Mesendoderm (in vitro differentiated cells): ENCODE results near the gene KIF5C.
"Not testable (repeated sequence)": the region's sequence is repeated elsewhere in the genome, so short reads cannot be mapped to it uniquely, and the experiment has no call there.

Source experiments
- DNase-seq: peaks from one replicate; pipeline ENCODE4 v3.0.0; 2013
- H2AK5ac ChIP-seq: 2 replicates; pipeline ENCODE4 v1.6.1; 2013; ENCODE audit warnings: low read length, inconsistent platforms
- H2BK120ac ChIP-seq: 2 replicates; pipeline ENCODE4 v1.6.1; 2013; ENCODE audit warnings: low read depth, mild to moderate bottlenecking, low read length, moderate library complexity, mixed read lengths
- H2BK15ac ChIP-seq: replicated peaks from 2 replicates; pipeline ENCODE4 v1.6.1; 2013; ENCODE audit warnings: low read depth, mild to moderate bottlenecking, moderate library complexity
- H2BK5ac ChIP-seq: 2 replicates; pipeline ENCODE4 v1.6.1; 2013; ENCODE audit warnings: low read length, inconsistent platforms
- H3K18ac ChIP-seq: 2 replicates; pipeline ENCODE4 v1.6.1; 2013; ENCODE audit warnings: mild to moderate bottlenecking, low read length, mixed read lengths
- H3K23ac ChIP-seq: one replicate; pipeline ENCODE4 v1.6.1; 2013; ENCODE audit warnings: low read length
- H3K27ac ChIP-seq: 2 replicates; pipeline ENCODE4 v1.5.1; 2013; ENCODE audit warnings: low read depth, mild to moderate bottlenecking, inconsistent platforms, low read length, moderate library complexity
- H3K27me3 ChIP-seq: 2 replicates; pipeline ENCODE4 v1.6.1; 2013; ENCODE audit warnings: low read length, control low read depth, mild to moderate bottlenecking, inconsistent platforms; ENCODE audit not compliant: insufficient read depth, poor library complexity
- H3K36me3 ChIP-seq: 2 replicates; pipeline ENCODE4 v1.6.1; 2013; ENCODE audit warnings: low read length, inconsistent platforms; ENCODE audit not compliant: control insufficient read depth, insufficient read depth
- H3K4ac ChIP-seq: one replicate; pipeline ENCODE4 v1.6.1; 2013; ENCODE audit warnings: low read depth, mild to moderate bottlenecking, low read length, moderate library complexity
- H3K4me1 ChIP-seq: 2 replicates; pipeline ENCODE4 v1.6.1; 2013; ENCODE audit warnings: low read depth, low read length, inconsistent platforms; ENCODE audit not compliant: control insufficient read depth
- H3K4me2 ChIP-seq: 2 replicates; pipeline ENCODE4 v1.6.1; 2013; ENCODE audit warnings: low read length
- H3K4me3 ChIP-seq: 2 replicates; pipeline ENCODE4 v1.5.1; 2013; ENCODE audit warnings: mild to moderate bottlenecking, low read length
- H3K56ac ChIP-seq: one replicate; pipeline ENCODE4 v1.6.1; 2013; ENCODE audit warnings: low read length
- H3K79me1 ChIP-seq: 2 replicates; pipeline ENCODE4 v1.6.1; 2013; ENCODE audit warnings: low read length, inconsistent platforms
- H3K79me2 ChIP-seq: 2 replicates; pipeline ENCODE4 v1.6.1; 2013; ENCODE audit warnings: mild to moderate bottlenecking, low read length; ENCODE audit not compliant: control insufficient read depth, insufficient read depth
- H3K9ac ChIP-seq: 2 replicates; pipeline ENCODE4 v1.6.1; 2013; ENCODE audit warnings: low read length, inconsistent platforms
- H4K5ac ChIP-seq: one replicate; pipeline ENCODE4 v1.6.1; 2013; ENCODE audit warnings: low read length
- H4K8ac ChIP-seq: one replicate; pipeline ENCODE4 v1.6.1; 2013; ENCODE audit warnings: low read depth, mild to moderate bottlenecking, control low read depth, low read length, moderate library complexity
- WGBS: extraction: QIAGEN DNeasy Blood & Tissue Kit; methylation state at CpG from one replicate; pipeline ENCODE4 v1.1.7; 2013; ENCODE audit warnings: low lambda C conversion rate, missing lambda C conversion rate; ENCODE audit not compliant: insufficient coverage; ENCODE audit errors: extremely low coverage; 5-methylcytosine and 5-hydroxymethylcytosine counted together

KIF5C gene

DNA sequence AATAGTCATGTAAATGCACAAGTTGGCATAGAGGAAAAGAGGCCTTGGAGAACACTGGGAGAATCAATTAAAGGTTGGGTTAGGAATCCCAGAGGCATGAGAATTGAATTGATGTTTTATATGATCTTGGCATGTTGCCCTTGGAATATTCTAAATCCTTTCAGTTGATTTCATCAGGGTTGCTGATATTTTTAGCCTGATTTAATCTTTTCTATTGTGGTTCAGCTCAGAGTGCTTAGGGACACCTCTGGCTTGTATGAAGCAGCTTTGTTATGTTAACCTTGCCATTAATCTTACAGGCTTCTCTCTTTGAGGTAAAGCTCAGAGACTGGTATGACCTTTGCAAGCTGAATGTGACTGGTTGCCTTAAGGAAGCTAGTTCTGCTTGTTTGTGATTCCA, 99.1 kb downstream of the KIF5C start:
- Histone ChIP-seq H3K56ac (no peak overlapping the region), H3K4me2 (no peak overlapping the region), H3K27ac (no peak overlapping the region), H3K23ac (no peak overlapping the region), H2BK5ac (no peak overlapping the region), H3K4me1 (no peaks in the 10 kb centered on the region), H2BK120ac (no peak overlapping the region), H4K5ac (no peak overlapping the region), H3K4ac (no peak overlapping the region), H4K8ac (no peak overlapping the region), H2AK5ac (no peak overlapping the region), H3K9ac (no peak overlapping the region), H3K36me3 (no peaks in the 10 kb centered on the region), H3K18ac (no peak overlapping the region), H3K79me1 (no peaks in the 10 kb centered on the region), H2BK15ac (no peak overlapping the region), H3K79me2 (no peaks in the 10 kb centered on the region), H3K27me3 (no peaks in the 10 kb centered on the region), H3K4me3 (no peak overlapping the region)
- DNase-seq: peak; percentile 23

DNA sequence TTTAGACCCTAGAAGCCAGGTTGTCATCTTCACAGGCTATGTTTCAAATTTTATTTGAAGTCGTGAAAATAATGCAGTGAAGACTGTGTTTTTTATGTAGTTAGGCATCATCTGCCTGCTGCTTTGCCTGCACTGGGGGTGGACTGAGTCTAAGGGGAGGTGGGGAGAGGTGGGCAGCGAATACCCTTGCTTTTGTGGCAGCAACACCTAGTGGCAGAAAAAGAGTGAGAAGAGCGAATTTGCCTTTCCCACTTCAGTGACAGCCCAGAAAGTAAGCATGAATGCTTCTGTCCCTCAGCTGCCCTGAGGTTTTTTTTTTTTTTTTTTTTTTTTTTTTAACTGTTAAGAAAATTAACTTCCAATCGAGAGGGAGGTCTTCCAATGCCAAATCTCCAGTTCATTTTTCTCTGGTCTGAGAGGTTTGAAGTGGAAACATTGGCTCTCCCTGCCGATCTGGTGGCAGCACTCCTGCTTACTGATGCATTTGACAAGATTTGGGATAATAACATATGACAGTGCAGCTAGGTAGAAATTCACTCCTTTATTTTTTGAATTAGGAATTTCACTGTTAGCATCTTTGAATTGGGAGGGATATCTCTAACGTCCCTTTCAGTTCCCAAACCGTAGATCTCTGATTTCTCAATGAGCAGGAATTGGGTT, 103.1 kb downstream of the KIF5C start:
- Histone ChIP-seq H3K4ac (no peak overlapping the region), H2AK5ac (no peak overlapping the region), H3K27ac (no peak overlapping the region), H3K79me2 (no peaks in the 10 kb centered on the region), H3K18ac (no peak overlapping the region), H3K23ac (no peak overlapping the region), H4K5ac (no peak overlapping the region), H3K27me3 (no peaks in the 10 kb centered on the region), H3K79me1 (no peaks in the 10 kb centered on the region), H2BK120ac (no peak overlapping the region), H3K4me1 (no peaks in the 10 kb centered on the region), H3K36me3 (no peaks in the 10 kb centered on the region), H3K56ac (no peak overlapping the region), H4K8ac (no peak overlapping the region), H2BK15ac (no peak overlapping the region), H3K4me2 (no peak overlapping the region), H2BK5ac (no peak overlapping the region), H3K4me3 (no peak overlapping the region), H3K9ac (no peak overlapping the region)
- DNase-seq: peak; percentile 35
- WGBS: no CpG with 5 or more reads among the region's 7 CpGs

GRCh38 chr2:148978706-148979105, 103.7 kb downstream of the KIF5C start:
- no CpG with 5 or more reads among the region's 2 CpGs for WGBS
- H3K36me3 ChIP-seq: no peaks in the 10 kb centered on the region

DNA sequence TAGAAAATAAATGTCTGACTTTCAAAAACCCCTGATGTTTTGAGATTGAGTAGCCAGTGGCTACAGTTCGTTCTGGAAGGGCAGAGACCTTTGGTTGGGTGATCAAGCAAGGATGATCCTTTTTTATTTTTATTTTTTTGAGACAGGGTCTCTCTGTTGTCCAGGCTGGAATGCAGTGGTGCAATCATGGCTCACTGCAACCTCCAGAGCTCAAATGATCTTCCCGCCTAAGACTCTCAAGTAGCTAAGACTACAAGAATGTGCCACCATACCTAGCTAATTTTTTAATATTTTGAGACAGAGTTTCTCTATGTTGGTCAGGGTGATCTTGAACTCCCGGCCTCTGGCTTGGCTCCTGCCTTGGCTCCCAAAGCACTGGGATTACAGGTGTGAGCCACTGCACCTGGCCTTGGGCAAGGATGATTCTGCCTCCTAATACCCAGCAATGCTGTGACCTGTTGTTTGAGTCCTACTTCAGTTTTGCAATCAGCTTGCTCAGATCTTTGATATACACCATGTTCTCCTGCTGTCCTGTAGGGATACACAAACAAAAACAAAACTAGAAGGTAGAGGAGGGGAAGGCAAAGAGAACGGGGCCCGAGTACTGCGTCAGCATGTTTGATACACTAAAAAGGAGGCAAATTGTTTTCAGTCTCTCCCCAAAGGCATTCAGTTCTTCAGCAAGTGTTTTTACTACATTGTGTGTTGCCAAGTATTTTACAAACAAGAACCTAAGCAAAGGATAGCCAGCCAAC, 104.3 kb downstream of the KIF5C start:
- Histone ChIP-seq H3K79me1 (no peaks in the 10 kb centered on the region), H3K4ac (no peak overlapping the region), H3K4me1 (no peaks in the 10 kb centered on the region), H4K8ac (no peak overlapping the region), H3K27me3 (no peaks in the 10 kb centered on the region), H3K4me3 (no peak overlapping the region), H3K9ac (no peak overlapping the region), H2BK5ac (no peak overlapping the region), H3K36me3 (no peaks in the 10 kb centered on the region), H3K56ac (no peak overlapping the region), H4K5ac (no peak overlapping the region), H2AK5ac (no peak overlapping the region), H3K4me2 (no peak overlapping the region), H3K79me2 (no peaks in the 10 kb centered on the region), H2BK15ac (no peak overlapping the region), H2BK120ac (no peak overlapping the region), H3K23ac (no peak overlapping the region), H3K18ac (no peak overlapping the region), H3K27ac (no peak overlapping the region)
- no peak for DNase-seq
- no CpG with 5 or more reads among the region's 6 CpGs for WGBS

More at GRCh38 chr2:148978706-148979105, 103.7 kb downstream of the KIF5C start:
- H3K79me2 ChIP-seq: no peaks in the 10 kb centered on the region
- no peaks in the 10 kb centered on the region for H3K4me1 ChIP-seq
- H3K27ac ChIP-seq: no peak overlapping the region
- no peak overlapping the region for H2BK120ac ChIP-seq
- no peak overlapping the region for H3K4me3 ChIP-seq
- H3K4ac ChIP-seq: no peak overlapping the region
- H2AK5ac ChIP-seq: no peak overlapping the region
- no peak overlapping the region for H2BK5ac ChIP-seq
- H4K5ac ChIP-seq: no peak overlapping the region
- H3K18ac ChIP-seq: no peak overlapping the region
- no peak overlapping the region for H2BK15ac ChIP-seq
- H4K8ac ChIP-seq: no peak overlapping the region
- H3K27me3 ChIP-seq: no peaks in the 10 kb centered on the region
- H3K9ac ChIP-seq: no peak overlapping the region
- H3K56ac ChIP-seq: no peak overlapping the region
- DNase-seq: no peak
- no peak overlapping the region for H3K4me2 ChIP-seq
- no peak overlapping the region for H3K23ac ChIP-seq
- no peaks in the 10 kb centered on the region for H3K79me1 ChIP-seq

DNA sequence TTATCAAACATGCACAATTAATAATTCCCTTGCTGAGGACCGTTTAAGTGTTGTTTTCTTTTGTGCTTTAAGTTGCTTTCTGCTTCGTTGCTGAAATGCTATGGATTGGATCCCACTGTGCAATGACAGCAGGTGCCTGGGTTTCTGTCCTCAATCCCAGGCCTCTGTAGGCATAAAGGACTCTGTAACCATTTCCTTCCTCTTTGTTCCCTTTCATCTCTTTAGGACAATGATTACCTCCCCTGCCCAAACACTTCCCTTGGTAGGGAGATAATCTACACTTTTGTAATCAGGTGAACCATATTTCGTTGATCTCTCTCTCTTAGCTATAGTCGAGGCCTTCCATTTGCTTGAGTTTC, 104.9 kb downstream of the KIF5C start:
- no peak for DNase-seq
- Histone ChIP-seq H3K27ac (no peak overlapping the region), H3K79me1 (no peaks in the 10 kb centered on the region), H3K79me2 (no peaks in the 10 kb centered on the region), H3K4me1 (no peaks in the 10 kb centered on the region), H3K9ac (no peak overlapping the region), H3K4me2 (no peak overlapping the region), H2AK5ac (no peak overlapping the region), H4K8ac (no peak overlapping the region), H3K4ac (no peak overlapping the region), H3K36me3 (no peaks in the 10 kb centered on the region), H2BK15ac (no peak overlapping the region), H3K27me3 (no peaks in the 10 kb centered on the region), H3K18ac (no peak overlapping the region), H2BK5ac (no peak overlapping the region), H4K5ac (no peak overlapping the region), H2BK120ac (no peak overlapping the region), H3K23ac (no peak overlapping the region), H3K56ac (no peak overlapping the region), H3K4me3 (no peak overlapping the region)
- WGBS: no CpG with 5 or more reads among the region's 4 CpGs

DNA sequence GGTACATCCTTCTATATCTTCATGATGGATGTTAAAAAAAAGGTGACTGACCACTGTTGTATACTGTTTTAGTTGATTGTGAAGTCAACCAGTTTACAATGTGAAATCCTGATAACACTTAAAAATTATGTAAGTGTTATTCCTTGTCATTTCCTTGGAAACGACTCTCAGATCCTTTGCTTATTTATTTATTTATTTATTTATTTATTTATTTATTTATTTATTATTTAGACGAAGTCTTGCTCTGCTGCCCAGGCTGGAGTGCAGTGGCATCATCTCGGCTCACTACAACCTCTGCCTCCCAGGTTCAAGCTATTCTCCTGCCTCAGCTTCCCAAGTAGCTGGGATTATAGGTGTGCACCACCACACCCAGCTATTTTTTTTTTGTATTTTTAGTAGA, 105.5 kb downstream of the KIF5C start:
- not testable (repeated sequence) for H2BK5ac ChIP-seq, DNase-seq, H3K4me3 ChIP-seq, H4K8ac ChIP-seq, H2BK15ac ChIP-seq, H3K56ac ChIP-seq, H3K4ac ChIP-seq, H3K27ac ChIP-seq, H3K79me2 ChIP-seq, H3K4me1 ChIP-seq, H3K36me3 ChIP-seq, H2BK120ac ChIP-seq, H3K23ac ChIP-seq, H3K4me2 ChIP-seq, H4K5ac ChIP-seq, H2AK5ac ChIP-seq, H3K18ac ChIP-seq, H3K27me3 ChIP-seq, H3K79me1 ChIP-seq, H3K9ac ChIP-seq
- no CpG with 5 or more reads among the region's 3 CpGs for WGBS
